SHP77 (cell line): ENCODE data around the gene CTXND1.

Experiments used
- DNase-seq, 2 experiments: peaks; one replicate each; lab custom pipeline; 2025; lab: John Stamatoyannopoulos, UW

The CTXND1 gene

GRCh38 chr15:80180986-80181385 lies 71.0 kb downstream of the CTXND1 start:
- no peak for DNase-seq

DNA sequence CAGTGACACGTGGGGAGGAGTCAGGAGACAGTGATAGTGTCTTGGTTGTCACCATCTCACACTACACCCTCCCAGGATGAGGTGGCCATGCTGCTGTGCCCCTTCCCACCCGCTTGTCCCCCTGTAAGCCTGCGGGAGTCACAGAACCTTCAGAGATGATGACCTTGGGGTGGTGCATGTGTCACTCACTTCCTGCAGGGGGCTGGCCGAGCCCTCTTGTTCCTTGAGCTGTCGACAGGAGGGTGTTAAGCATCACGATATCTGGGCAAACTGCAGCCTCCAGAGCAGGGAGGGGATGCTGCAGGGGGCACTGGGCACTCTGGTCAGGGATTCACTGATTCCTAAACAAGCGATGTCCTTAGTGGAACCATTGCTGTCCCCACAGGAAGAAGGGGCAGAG lies 71.5 kb downstream of the CTXND1 start:
- DNase-seq = no peak

- no peak for DNase-seq
Observed at GRCh38 chr15:80179935-80180334, 72.1 kb downstream of the CTXND1 start.

DNA sequence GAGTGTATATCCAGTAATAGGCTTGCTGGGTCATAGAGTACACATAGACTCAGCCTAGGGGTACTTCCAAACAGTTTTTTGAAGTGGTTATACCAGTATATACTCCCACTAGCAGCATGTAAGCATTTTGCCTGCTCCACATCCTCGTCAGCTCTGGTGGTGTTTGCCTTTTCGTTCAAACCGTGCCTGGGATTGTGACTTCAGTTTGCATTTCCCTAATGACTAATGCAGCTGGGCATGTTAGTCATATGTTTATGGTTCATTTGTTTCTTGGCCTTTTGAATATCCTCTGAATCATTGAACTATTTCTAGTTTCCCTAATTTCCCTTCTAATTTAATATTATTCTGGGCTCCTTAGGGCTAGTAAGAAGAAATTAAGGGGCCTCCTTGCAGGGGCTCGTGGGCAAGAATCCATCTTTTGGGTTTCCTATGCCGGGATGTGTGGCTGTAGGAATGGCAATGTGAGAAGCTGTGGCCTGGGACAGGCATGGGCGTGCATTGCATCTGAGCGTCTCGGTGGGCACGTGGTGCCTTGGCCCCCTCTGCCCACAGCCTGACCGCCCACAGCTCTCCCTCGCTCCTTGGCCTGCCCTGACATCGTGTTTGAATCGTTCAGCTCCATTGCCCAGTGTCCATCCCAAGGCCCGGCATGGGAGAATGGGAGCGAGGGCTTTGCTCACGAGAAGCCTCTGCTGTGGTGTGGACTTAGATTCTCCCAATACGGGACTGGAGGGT lies 72.8 kb downstream of the CTXND1 start:
- DNase-seq = no peak

DNA sequence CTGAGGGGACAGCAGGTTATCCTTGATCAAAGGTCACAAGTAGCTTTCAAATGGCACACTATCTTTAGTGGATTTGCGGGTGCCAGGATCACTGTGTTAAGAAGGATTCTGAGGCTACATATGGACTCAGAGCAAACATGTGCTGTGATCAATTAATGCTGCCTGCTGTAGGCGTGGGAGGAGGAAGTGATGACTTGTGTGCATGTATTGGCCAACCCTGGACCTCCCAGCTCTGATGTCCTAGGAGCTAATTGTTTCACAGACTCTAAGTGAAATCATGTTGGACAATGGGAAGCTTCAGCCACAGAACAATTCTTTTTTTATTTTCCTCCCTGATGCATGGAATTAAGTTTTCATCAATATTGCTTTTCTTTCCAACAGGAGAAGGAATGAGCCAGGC lies 74.9 kb downstream of the CTXND1 start:
- DNase-seq = no peak

DNA sequence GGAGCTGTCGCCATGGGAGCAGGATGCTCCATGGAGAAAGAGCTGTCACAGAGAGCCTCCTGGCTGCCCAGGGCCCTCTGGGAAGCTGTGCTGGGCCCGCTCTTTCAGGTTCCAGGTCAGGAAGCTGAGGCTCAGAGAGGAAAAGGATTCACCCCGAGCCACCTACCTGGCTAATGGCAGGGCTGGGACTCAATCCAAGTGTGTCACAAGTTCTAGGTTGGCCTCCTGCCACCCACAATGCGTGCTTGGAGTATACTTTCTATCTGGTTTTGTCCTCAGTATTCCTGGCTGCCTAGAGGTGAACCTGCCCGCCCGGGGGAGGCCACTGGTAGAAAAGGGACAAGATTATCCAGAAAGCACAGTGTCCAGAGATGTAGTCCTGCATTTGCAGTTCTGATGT lies 75.6 kb downstream of the CTXND1 start:
- no peak for DNase-seq

DNA sequence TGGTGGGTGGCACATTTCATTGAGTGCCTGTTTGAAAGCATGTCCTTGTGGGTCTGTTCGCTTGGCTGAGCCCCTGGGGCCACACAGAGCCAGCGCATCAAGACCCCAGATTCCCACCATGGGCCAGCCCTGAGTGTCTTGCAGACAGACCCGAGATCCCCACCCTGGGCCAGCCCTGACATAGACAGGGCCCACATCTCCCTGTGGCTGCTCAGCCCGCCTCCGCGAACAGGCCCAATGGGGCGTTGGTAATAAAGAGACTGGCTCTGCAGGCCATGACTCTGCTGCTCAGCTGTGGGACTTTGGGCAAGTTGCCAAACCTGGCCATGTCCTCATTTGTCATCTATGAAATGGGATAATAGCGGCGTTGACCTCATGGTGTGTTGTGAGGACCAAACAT lies 76.6 kb downstream of the CTXND1 start:
- no peak for DNase-seq

- no peak for DNase-seq
Observed at GRCh38 chr15:80174017-80174746, 77.8 kb downstream of the CTXND1 start.

GRCh38 chr15:80173022-80173759 lies 78.8 kb downstream of the CTXND1 start:
- peak; percentile 31 to 66 for DNase-seq

DNA sequence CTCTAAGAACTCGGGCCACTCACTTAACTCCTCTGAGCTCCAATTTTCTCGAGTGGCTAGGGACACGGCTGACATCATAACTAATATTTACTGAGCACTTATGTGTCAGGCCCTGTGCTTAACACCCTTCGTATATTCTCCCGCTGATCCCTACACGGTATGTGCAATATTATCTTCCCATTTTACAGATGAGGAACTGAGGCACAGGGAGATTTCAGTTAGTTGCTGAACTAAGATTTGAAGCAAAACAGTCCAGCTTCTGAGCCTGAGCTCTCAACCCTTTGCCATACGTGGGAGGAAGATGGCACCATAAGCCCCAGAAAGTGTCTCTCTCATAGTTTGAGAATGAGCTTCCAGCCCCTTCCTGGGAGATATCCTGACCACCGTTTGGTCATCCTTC lies 79.6 kb downstream of the CTXND1 start:
- DNase-seq = no peak

- no peak for DNase-seq
Observed at GRCh38 chr15:80171787-80172186, 80.2 kb downstream of the CTXND1 start.

GRCh38 chr15:80170596-80170995 lies 81.4 kb downstream of the CTXND1 start:
- DNase-seq = no peak

DNA sequence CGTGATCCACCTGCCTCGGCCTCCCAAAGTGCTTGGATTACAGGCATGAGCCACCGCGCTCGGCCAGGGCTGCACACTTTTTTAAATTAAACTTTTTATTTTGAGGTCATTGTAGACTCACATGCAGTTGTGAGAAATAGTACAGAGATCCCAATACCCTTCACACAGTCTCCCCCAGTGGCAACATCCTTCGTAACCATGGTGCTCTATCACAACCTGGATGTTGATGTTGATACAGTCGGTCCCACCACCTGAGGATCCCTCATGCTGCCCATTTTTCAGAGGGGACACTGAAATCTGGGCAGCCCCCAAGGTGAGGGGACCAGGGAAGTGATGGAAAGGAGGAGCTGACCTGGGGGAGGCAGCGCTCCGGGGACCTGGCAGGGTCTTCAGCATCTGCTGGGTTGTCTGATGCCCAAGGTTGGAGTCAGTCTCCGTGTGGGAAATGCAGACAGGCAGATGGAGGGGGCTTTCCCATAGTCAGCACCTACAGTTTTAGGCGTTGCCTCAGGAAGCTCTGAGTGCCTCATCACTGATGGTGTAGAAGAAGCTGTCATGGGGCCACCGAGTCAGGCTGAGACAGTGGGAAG lies 82.2 kb downstream of the CTXND1 start:
- no peak for DNase-seq

- no peak for DNase-seq
Observed at GRCh38 chr15:80168421-80168820, 83.6 kb downstream of the CTXND1 start.

GRCh38 chr15:80167936-80168335 lies 84.1 kb downstream of the CTXND1 start:
- no peak for DNase-seq

- DNase-seq = no peak
Observed at GRCh38 chr15:80163897-80164296, 88.1 kb downstream of the CTXND1 start.

DNA sequence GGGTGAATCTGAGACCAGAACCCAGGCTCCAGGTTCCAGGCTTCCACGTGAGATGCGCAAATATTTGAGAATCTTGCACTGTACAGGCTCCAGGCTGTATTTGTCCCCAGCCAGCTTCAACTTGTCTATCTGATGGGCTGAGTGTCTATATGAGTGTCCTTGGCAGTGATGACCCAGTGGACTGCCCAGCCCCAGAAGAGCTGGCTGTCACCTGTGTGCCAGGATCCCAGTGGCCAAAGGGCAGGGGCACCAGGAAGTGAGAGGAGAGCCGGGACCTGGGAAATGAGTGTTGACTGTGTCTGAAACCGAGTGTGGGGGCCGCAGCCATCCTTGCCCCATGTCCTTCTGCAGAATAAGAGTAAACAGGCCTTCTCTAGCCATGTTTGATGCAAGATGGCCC lies 88.8 kb downstream of the CTXND1 start:
- DNase-seq = no peak

DNA sequence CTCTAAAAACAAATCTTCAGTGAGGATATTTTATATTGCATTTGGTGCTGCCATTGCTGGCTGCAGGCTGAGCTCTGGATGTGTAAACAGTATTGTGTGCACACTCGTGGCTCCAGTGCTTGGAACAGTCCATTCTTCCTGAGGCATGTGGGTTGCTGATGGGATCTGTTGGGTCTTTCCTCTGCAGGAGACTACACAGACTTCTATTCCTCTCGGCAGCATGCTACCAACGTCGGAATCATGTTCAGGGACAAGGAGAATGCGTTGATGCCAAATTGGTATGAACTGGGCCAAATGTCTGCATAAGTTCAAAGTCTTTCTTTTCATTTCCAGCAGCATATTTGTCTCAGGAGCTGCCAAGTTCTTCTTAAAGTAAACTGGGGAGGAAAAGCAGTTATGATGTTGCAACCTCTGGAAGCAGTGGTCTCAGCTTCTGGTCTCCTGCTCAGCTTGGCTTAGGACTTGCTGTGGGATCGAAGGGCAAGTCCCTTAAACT lies 89.9 kb downstream of the CTXND1 start:
- DNase-seq = no peak

DNA sequence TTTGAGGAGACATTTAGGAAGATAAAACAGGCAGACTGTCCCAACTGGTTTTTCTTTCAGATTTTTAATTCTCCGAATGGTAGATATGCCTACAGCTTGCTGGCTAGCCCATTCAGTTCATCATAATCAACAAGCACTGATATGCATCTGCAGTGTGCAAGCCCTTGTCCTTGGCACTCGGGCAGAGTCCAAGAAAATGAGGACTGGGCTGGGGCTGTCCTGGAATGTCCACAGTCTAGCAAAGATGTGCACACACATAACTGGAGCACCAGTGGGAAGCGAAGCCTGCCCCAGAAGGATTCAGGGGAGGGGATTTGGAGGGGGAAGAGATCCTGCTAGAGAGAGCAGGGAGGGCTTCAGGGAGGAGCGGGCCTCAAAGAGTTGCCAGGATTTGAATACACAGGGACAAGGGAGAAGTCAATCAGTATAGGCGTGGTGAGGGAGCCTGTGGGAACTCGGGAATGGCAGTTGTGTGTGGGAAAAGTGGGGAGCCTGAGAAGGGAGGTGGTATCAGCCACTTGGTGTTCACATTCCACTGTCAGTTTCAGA lies 90.5 kb downstream of the CTXND1 start:
- no peak for DNase-seq

DNA sequence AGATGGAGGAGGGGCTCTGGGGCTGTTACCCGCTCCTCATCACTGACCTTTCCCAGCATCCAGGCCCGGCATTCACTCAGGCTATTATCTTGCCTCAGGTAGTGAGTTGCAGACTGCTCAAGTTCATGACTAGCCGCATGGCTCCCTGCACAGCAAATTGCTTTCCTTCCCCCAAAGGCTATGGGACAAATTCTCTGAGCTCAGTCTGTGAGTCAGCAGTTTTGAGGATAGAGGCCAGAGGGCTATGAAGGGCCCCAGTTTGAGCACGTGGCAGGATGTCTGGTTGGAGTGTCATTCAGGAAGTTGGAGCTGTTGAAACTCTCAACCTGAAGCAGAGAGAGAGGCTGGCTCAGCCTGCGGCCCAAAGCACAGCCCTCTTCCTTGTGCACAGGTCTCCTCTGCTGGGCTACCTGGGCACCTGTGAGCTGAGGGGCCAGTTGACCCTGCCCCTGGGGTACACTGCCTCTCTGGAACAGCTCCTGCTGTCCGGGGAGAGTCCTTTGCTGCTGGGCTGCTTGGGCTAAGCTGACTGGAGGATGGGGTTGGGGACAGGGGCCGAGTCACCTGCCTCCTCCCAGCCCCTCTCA lies 91.3 kb downstream of the CTXND1 start:
- no peak for DNase-seq

DNA sequence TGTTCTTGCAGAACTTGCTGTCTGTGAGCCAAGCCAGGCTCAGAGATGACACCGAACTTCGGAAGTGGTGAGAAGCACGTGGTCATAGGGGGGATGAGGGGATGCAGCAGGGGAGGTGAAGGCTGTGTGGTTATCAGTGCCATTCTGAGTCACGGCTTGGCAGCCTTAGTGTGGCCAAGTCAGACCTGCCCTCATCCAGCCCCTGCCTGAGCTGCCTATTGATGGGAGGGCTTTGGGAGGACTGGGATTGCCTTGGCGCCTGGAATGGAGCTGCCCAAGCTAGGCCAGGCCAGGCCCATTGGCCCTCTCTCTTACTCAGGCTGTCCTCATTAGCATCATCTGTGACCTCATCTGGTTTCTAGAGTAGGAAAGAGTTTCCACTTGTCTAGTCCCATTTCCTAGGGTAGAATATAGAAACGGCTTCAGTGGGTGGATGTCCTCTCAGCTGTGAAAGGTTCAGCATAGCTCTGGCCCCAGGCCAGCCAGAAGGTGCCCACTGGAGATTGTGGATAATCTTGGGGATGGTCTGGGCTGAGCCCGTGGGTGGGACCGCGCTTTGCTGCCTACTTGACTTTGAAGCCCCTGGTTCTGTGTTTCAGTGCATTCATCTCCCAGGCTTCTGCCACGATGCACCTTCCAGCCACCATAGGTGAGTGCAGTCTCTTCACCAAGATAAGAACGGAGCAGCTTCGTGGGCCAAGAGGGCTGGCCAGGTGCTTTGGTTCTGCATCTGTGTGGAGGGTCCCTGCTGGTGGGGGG lies 92.0 kb downstream of the CTXND1 start:
- DNase-seq = no peak
